Uterus (tissue), 4 donors: Measurements from ENCODE around the gene TBX5. TPM values are rescaled to one million over a fixed set of nuclear protein-coding genes. Genes with fewer than 3 reads are reported as not detected.

Experiments used
- DNase-seq, 2 donors: peaks; one replicate each; pipeline ENCODE4 v3.0.0-alpha.2; 2019 to 2020
- H3K27ac ChIP-seq, 2 donors: fragments of 200-600 bp; sonication (generic); 1 replicate in 1 of 2; 2 replicates in 1 of 2; pipeline ENCODE4 v1.5.1; 2016 to 2018
- H3K27me3 ChIP-seq, 2 donors: fragments of 200-600 bp; sonication (generic); one replicate each; pipeline ENCODE4 v1.5.1; 2018 to 2019; ENCODE audit warnings: control low read depth in 1 of 2
- H3K36me3 ChIP-seq, 2 donors: fragments of 200-600 bp; sonication (generic); one replicate each; pipeline ENCODE4 v1.5.1; 2019; ENCODE audit warnings: control low read depth in 1 of 2
- H3K4me1 ChIP-seq, 2 donors: fragments of 200-600 bp; sonication (generic); one replicate each; pipeline ENCODE4 v1.5.1; 2018 to 2019; ENCODE audit warnings: control low read depth in 1 of 2
- H3K4me3 ChIP-seq, 2 donors: fragments of 200-600 bp; sonication (generic); 1 replicate in 1 of 2; 2 replicates in 1 of 2; pipeline ENCODE4 v1.5.1; 2018 to 2019; ENCODE audit warnings: mild to moderate bottlenecking in 1 of 2
- H3K9me3 ChIP-seq, 2 donors: fragments of 200-600 bp; sonication (generic); one replicate each; pipeline ENCODE4 v1.5.1; 2019; ENCODE audit warnings: control low read depth in 1 of 2
- CTCF ChIP-seq, 4 experiments: fragments of 200-600 bp in 2 of 4; fragments of 450-650 bp in 2 of 4; sonication (generic) in 2 of 4; IDR thresholded peaks; one replicate each; pipeline ENCODE4 v1.5.1; 2016 to 2019; ENCODE audit warnings: antibody characterized with exemption in 4 of 4, mild to moderate bottlenecking in 2 of 4, moderate library complexity in 1 of 4
- POLR2A ChIP-seq, 2 donors: fragments of 450-650 bp; IDR thresholded peaks; one replicate each; pipeline ENCODE4 v1.6.1; 2016; ENCODE audit warnings: antibody characterized with exemption in 2 of 2, mild to moderate bottlenecking in 1 of 2, moderate library complexity in 1 of 2
- intact Hi-C: fragments of 100-400 bp; cut with DNase I; formaldehyde crosslinking; loops from one replicate; pipeline ENCODE4 v1.15.1; 2023; ENCODE audit warnings: low total_unique reads
- total RNA-seq, 4 donors: library from RNA; depleted of rRNA in 3 of 4; stranded (reverse); fragments of >200 nt in 3 of 4; gene quantifications; one replicate each; pipeline versions ENCODE4 v1.1.0 to v1.2.4, GENCODE V29; 2014 to 2023
- donor health status: DM: yes; HTN: yes; CAD: no.

The TBX5 gene
- total RNA-seq, 4 donors from 2014 or later, result not detected

- H3K27me3 ChIP-seq, result peaks cover 7 to 98% of the 10 kb centered on the region in 2 donors
- H3K9me3 ChIP-seq, result no peaks in the 10 kb centered on the region
- intact Hi-C loops, result no loop called here
- no peak overlapping the region for H3K4me3 ChIP-seq
- H3K27ac ChIP-seq, result no peak overlapping the region
- TF ChIP-seq CTCF (IDR thresholded peaks at IDR 0.05) (no peak), POLR2A (IDR thresholded peaks at IDR 0.05) (no peak)
- H3K36me3 ChIP-seq, result no peaks in the 10 kb centered on the region
- H3K4me1 ChIP-seq, result peaks cover 0 to 16% of the 10 kb centered on the region in 2 donors
- DNase-seq, result no peak
Measured at GRCh38 chr12:114408471-114408885, 2.5 kb upstream of the TBX5 start.

GRCh38 chr12:114407842-114408411, 2.0 kb upstream of the TBX5 start:
- peaks cover 0 to 16% of the 10 kb centered on the region in 2 donors for H3K4me1 ChIP-seq
- TF ChIP-seq POLR2A (IDR thresholded peaks at IDR 0.05) (no peak), CTCF (IDR thresholded peaks at IDR 0.05) (no peak)
- peaks cover 7 to 98% of the 10 kb centered on the region in 2 donors for H3K27me3 ChIP-seq
- no peaks in the 10 kb centered on the region for H3K36me3 ChIP-seq
- intact Hi-C loops, result no loop called here
- no peak for DNase-seq
- no peak overlapping the region for H3K27ac ChIP-seq
- H3K4me3 ChIP-seq, result no peak overlapping the region
- no peaks in the 10 kb centered on the region for H3K9me3 ChIP-seq

- Histone ChIP-seq H3K36me3 (no peaks in the 10 kb centered on the region), H3K9me3 (no peaks in the 10 kb centered on the region), H3K4me3 (no peak overlapping the region), H3K4me1 (peaks cover 0 to 16% of the 10 kb centered on the region in 2 donors), H3K27ac (no peak overlapping the region), H3K27me3 (peaks cover 7 to 98% of the 10 kb centered on the region in 2 donors)
- DNase-seq, result no peak
- no peak for TF ChIP-seq CTCF (IDR thresholded peaks at IDR 0.05)
- no peak for TF ChIP-seq POLR2A (IDR thresholded peaks at IDR 0.05)
- intact Hi-C loops, result no loop called here
Measured at GRCh38 chr12:114406984-114407841, 1.3 kb upstream of the TBX5 start.

GRCh38 chr12:114406316-114406983, 506 bp upstream of the TBX5 start:
- no peak overlapping the region for H3K4me3 ChIP-seq
- no peak overlapping the region for H3K27ac ChIP-seq
- no peak for DNase-seq
- peaks cover 0 to 16% of the 10 kb centered on the region in 2 donors for H3K4me1 ChIP-seq
- intact Hi-C loops, result no loop called here
- H3K36me3 ChIP-seq, result no peaks in the 10 kb centered on the region
- no peaks in the 10 kb centered on the region for H3K9me3 ChIP-seq
- no peak for TF ChIP-seq POLR2A (IDR thresholded peaks at IDR 0.05)
- TF ChIP-seq CTCF (IDR thresholded peaks at IDR 0.05), result no peak
- H3K27me3 ChIP-seq, result peaks cover 7 to 94% of the 10 kb centered on the region in 2 donors
